Activated CD4-positive, alpha-beta T cell treated with anti-CD3 and anti-CD28 coated beads, Interleukin-2, amount 50 U/mL, for 48 hours (primary cell): ENCODE data around the gene CDC42BPA.

Experiments
- DNase-seq, 2 experiments: peaks; one replicate each; pipeline ENCODE4 v3.0.0-alpha.2; 2020

Gene CDC42BPA

DNA sequence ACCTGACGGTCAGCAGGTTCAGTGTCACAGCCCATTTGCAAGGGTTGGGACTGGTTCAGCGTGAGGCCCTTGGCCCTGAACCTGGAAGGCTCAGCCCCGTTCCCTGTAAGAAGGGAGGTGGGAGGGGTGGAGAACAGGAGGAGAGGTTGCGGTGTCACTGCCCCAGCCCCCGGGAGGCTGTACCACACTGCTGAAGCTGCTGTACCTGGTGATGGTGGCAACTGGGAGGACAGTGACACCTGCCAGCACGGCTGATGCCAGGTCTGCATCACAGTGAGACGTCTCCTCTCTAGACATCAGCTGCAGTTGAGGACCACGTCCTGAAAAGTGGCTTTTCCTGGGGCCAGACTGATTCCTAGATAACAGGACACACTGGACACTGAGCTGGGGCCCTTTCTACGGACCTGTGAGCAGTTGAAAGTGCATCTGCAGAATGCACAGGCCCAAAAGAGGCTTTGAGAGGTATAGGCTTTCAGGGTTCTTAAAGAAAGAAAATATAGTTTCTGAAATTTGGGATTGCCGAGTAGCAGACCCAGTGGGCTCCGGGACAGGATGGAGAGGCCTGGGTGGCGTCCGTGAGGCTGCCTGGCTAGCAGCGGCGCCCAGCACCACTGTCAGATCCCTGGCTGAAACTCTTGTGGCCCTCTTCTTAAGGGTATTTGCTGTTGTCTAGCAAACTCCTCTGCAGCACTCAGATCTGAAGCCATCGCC, 330.5 kb downstream of the CDC42BPA start:
- no peak for DNase-seq

DNA sequence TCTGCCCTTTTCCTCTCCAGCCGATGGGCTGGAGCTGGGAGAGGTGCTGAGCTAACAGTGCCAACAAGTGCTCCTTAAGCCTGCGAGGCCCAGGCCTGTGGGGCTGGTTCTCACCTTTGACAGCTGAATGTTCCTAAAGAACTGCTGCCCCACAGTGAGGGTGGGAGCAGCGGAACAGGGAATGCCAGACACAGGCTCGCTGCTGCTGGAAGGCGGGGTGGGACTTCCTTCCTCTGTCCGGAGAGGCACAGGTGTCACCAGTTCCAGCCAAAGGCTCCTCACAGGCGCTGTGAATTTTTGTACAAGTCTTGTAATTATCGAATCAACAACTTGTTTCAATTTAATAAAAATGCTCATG, 331.1 kb downstream of the CDC42BPA start:
- DNase-seq: no peak

DNA sequence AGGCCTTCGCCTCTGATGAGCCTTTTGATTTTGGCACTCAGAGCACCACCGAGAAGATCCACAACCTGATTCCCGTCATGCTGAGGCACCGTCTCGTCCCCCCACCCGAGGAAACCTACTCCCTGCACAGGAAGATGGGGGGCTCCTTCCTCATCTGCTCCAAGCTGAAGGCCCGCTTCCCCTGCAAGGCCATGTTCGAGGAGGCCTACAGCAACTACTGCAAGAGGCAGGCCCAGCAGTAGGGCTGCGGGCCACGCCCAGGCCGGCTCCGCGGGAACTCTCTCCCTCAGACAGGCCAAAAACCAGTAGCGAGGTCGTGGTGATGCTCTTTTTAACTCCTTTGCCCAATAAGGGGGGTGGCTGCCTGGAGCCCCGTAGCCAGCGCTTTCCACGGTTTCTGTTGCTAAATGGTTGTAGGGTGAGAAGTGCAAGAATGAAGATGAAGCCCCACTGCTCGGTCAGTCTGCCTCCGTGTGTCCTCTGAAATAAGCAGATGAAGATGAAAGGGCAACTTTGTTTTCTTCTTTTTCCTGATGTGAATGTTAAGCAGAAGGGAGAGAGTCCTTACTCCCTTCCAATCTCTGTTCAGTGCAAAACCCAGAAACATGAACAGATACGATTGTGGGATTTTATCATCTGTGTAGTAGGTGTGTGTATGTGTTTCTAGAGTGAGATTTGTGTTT, 331.7 kb downstream of the CDC42BPA start:
- no peak for DNase-seq

DNA sequence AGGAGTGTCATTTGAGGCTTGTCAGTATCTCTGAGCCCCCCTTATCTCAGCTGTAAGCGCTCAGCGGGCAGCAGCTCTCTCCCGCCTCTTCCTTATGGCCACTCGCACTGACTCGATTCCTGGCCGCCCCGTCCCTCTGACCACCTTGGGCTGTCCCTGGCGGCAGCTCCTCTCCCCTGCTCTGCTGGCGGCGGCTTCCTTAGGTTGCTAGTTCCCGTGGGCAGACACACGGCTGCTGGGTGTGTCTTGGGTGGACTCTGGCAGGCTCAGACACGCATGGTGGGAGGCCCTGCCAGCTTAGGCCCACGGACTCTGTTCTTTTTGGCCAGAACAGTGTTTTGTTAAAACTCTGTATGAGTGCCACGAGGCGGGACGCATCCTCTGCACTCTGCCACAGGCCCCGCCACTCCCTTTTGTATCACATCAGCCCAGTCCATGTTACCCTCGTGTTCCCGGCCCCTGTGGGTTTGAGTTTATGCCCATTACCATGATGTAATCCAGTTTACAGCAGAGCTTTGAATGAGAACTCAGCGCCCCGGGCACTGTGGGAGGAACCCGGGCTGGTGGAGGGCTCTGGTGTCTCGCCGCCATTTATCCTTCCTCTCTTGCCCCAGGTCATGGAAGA, 332.3 kb downstream of the CDC42BPA start:
- DNase-seq: no peak

DNA sequence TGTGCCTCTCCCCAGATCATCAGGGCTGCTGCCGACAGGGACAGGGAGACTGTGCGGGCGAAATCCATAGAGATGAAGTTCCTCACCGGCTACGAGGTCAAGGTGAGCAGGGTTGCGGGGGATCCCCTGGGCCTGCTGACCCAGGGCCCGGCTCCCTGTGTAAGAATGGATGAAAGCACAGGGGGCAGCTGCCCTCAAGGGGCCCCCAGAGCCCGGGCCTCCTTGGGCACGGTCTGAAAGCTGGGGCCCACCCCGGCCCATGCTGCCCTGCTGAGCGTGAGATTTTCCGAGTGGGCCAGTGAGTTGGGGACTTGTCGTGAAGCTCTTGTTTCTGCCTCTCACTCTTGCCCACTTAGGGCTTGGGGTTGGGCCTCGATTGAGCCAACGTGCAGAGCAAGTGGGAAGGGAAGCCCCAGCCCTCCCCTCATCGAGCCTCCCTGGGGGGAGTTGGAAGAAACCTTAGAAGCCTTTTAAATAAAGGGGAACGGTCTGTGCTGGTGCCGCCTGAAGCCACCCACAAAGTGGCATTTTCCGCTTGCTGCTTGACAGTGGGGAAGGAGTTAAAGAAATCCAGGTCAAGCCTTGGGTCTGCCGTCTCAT, 333.0 kb downstream of the CDC42BPA start:
- DNase-seq: no peak

DNA sequence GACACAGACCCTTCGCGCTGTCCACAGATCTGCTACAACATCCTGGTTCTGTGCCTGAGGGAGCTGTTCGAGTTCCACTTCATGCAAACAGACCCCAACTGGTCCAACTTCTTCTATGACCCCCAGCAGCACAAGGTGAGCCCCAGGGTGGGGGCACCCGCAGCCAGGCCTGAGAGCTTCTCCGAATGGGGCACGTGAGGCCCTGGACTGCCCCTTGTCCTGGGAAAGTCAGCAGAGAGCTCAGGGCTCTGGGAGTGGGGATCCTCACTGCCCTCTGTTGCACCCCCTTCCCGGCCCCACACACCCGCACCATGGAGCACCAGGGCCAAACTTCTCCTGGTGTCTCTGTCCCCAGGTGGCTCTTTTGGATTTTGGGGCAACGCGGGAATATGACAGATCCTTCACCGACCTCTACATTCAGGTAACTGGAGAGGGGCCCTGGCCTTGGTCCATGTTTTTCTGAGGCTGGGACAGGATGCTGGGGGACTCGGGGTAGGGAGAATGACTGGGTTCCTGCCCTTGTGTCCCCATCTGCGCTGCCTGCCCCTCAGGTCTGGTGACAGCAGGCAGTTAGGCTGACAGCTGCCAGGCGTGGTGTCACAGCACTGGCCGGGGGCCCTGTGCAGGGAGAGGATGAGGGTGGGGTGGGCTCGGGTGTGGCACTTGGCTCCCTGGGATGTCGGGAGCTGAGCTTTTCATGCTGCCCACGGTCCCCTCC, 333.6 kb downstream of the CDC42BPA start:
- no peak for DNase-seq

DNA sequence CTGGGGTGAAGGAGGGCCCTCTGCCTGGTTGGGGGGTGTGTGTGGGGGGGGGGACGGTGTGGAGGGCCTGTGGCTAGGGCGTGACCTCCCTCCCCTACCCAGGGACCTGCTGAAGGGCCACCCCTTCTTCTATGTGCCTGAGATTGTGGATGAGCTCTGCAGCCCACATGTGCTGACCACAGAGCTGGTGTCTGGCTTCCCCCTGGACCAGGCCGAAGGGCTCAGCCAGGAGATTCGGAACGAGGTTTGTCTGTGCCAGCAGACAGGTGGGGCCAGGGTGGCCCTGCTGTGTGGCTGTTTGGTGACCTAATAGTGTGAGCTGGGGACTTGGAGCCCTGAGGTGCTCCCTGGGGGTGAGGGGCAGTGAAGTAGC, 334.3 kb downstream of the CDC42BPA start:
- no peak for DNase-seq

DNA sequence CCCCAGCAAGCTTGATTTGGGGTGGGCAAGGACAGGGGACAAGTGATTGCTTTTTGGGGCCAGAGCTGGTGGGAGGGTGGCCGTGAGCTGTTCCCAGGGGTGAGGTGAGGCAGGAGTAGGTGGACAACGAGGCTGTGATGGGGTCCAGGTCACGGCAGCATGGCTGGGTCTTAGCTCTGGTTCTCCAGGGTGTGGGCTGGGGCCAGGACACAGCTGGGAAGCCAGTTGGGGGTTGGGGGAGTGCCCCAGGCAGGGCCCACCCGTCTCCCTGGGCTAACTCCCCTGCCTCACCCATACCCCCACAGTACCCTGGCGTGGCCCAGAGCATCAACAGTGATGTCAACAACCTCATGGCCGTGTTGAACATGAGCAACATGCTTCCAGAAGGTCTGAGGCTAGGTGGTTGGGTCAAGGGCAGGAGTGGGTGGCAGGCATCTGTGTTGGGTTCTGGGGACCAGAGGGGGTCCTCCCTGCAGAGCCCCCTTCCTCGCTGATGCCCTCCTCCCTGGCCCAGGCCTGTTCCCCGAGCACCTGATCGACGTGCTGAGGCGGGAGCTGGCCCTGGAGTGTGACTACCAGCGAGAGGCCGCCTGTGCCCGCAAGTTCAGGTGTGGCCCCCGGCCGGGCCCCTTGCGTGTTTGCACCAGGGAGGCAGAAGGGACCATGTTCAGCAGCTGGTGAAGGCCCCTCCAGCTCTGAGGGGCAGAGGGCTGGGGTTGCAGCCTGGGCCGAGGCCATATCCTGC, 334.9 kb downstream of the CDC42BPA start:
- no peak for DNase-seq

DNA sequence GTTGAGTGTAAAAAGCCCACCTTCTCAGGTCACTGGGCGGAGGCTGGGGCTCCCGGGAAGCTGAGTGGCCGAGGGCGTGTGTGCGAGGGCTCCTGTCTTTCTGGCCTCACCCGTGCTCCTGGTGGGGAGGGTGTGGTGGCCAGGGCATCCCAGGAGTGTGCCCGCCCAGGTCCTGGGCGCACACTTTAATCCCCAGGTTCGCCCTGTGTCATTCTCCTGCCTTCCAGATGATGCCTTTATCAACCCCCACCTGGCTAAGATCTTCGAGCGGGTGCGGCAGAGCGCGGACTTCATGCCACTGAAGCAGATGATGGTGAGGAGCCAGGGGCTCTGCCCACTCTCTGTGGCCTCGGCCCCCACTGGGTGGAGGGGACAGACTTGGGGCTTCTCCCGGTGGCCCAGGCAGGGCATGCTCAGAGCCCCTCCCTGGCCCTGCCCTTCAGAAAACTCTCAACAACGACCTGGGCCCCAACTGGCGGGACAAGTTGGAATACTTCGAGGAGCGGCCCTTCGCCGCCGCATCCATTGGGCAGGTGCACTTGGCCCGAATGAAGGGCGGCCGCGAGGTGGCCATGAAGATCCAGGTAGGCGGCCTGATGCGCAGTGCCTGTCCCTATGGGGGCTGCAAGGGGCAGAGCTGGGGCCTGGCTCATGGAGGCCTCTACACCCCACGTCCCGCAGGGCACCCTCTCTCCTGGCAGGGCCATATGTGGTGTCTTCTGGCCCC, 335.7 kb downstream of the CDC42BPA start:
- DNase-seq: no peak

DNA sequence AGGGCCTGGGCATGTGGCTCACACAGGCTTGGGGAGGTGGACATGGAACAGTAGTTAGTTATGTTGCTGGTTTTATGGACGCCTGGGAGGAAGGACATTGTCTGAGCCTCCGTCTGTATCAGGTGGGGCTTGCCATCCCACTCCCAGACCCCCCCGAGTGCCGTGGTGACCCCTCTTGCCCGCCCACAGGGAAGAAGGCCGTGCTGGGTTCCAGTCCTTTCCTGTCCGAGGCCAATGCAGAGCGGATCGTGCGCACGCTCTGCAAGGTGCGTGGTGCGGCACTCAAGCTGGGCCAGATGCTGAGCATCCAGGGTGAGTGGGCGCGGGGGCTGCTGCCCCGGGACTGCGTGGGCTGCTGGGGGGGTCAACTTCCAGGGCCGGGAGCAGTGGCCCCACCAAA, 336.5 kb downstream of the CDC42BPA start:
- DNase-seq: no peak

DNA sequence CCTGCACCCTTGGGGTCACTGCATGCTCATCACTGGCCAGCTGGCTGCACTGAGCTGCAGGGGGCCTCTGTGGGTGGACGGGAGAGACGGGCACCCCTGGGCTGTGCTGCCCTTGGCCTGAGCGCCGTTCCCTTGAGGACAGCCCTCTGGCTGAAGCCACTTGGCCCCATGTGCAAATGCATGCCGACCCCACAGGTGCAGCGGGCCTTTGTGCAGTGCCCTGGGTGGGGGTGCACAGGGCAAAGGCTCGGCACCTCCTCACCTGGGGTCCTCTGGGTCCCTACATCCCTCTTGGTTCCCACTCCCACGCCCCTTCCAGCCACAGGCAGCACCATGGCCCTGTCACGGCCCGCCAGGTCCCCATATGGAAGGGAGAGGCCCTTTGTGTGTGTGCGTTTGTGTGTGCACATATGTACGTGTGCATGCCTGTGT, 336.9 kb downstream of the CDC42BPA start:
- DNase-seq: no peak

DNA sequence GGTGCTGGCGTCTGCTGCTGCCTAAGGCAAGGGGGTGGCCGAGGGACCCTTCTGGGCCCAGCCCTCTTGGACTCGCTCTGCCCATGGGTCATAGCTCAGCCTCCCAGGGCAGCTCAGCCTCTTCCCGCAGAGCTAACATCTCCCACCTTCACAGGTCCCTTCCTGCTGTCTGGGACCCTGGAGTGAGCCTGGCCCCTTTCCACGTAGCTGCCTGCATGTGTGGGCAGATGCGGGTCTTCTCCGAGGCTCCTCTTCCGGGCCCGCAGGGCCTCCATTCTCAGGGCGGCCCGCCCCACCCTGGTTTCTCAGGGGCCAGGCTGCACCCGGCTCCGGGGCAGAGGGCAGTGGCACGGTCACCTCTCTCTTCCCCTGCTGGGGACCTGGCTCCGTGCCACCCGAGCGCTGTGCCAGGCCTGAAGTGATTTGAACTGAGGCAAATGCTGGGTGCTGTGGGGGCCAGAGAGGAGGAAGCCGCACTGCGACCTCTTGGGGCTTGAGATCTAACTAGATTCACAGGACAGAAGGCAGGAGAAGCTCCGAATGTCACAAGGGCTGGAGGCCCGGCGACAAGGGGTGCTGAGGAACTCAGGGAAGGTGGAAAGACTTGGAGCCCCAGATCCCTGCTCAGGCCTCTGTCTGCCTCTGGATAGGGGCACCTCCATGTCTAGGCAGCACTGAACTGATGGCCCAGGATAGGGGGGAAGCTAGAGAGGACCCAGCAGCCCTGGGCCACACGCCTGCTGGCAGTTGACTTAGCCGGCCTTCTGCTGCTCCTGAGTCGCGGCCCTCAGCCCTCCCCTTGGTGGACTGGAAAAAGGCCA, 337.5 kb downstream of the CDC42BPA start:
- no peak for DNase-seq

DNA sequence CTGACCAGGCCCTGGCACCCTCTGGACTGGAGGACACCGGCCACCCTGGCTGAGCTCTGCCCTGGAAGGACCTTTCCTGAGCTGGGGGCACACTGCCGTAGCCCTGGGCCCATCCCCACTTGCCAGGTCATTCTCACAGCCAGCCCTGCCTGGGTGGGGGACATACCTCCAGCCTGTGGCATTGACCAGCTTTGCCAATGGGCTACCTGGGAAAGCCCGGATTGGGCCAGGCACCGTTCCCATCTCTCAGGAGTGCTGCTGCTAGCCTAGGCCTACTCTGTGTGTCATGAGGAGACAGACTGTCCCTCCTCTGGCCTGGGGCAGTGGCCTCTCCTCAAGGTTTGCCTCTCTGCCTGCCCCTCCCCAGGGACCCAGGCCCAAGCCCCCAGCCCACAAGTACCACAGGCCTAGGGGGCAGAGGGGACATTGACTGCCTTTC, 338.2 kb downstream of the CDC42BPA start:
- no peak for DNase-seq

DNA sequence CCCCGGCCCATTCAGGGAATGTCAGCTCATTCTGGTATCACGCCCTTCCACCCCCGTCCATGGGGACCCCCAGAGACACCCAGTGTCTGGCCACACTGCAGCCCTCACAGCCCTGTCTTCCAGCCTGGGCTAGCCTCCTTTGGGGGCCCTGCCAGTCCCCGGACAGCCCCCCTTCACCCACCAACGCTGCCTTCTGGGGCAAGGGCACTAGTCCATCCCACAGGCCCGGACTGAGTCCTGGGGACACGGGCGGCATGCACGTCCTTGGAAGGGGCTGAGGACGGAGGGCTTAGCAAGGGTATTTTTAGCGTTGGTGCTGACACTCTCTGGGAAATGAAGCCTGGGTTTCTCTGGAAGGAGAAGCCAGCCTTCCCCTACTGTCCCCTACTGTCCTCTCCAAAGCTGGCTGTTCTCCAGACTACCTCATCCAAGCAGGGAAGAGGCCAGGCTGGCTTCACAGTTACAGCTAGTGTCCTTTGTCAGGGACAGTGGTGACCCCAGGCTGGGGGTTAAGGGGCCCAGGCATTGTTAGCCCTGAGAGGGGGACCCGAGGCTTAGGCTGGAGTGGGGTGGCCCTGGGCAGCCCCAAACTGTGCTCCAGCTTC, 338.7 kb downstream of the CDC42BPA start:
- no peak for DNase-seq

DNA sequence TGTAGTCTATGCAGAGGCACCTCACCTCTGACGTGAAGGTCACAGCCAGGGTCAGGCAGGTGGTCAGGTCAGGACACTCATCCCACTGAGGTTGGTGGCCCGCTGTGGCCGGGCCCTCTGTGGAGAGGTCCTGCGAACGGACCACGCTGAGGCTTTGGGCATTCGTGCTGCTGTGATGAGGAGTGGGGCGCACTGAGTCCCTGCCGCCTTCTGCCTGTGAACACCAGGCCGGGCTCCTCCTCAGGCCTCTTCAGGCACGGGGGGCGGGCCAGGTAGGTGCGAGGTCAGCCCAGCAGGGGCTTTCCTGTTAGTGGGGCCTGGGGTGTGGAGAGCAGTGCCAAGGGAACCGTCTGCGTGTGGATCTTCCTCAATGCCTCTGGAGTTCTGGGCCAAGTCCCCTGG, 339.2 kb downstream of the CDC42BPA start:
- no peak for DNase-seq

DNA sequence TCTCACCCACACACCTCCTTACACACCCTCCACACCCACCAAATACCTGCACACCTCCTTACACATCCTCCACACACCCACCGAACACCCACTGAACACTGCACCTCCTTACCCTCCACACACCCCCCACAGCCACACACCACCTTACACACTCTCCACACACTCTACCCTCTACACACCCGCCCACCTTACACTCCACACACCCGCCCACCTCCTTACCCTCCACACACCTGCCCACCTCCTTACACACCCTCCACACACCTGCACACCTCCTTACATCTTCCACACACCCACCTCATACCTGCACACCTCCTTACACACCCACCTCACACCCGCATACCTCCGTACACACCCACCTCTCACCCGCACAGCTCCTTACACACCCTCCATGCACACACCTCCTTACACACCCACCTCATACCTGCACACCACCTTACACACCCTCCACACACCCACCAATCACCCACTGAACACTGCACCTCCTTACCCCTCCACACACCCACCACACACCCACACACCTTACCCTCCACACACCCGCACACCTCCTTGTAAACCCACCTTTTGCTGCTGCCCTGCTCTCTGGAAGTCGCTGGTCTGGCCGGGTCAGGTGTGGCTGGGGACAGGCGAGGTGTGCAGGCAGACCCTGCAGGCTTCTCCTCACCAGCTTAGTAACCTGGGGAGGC, 339.7 kb downstream of the CDC42BPA start:
- DNase-seq: no peak

DNA sequence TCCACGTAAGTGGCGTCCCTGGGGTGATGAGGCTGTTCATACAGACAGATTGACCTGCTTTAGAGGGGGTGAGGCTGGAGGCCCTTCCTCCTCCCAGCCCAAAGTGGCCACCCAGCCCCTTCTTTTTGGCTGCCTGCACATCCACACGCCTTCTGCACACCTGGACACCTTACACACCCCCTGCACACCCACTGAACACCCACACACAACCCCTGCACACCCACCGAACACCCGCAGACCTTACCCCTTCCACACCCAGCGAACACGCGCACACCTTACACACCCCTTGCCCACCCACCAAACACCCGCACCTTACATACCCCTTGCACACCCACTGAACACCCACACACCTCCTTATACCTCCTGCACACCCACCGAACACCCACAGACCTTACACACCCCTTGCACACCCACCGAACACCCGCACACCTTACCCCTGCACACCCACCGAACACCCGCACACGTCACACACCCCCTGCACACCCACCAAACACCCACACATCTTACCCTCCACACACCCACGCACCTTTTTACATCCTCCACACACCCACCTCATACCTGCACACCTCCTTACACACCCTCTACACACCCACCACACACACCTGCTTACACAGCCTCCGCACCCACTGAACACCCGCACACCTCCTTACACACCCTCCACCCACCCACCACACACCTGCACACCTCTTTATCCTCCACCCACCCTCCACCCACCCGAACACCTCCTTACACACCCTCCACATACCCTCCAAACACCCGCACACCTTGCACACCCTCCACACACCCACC, 340.5 kb downstream of the CDC42BPA start:
- DNase-seq: no peak

DNA sequence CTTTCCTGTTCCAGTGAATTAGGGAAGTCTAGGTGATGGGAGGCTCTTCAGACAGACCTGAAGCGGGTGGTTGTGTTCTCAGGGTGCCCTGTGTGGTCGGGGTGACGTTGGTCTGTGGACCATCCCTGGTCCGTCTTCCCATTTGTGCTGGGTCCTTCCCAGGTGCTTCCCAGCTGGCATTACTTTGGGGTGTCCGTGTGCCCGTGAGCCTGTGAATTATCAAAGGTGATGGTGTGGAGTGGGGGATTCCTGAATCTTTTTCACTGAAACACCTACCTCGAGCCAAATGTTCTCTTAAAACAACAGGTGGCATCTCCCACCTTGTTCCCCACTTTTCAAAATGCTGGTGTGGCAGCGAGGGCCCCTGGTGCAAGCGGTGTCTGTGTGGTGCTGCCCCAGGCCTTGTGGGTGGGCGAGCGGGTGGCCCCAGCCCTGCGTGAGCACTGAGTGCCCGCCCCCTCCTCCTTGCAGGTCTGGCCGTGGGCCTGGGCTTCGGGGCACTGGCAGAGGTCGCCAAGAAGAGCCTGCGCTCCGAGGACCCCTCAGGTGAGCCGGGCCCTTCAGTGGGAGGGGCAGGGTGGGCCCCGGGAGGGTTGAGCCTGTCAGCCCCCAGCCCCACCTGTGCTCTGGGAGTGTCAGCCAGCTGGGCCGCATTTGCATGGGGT, 341.2 kb downstream of the CDC42BPA start:
- no peak for DNase-seq
